Measurements from ENCODE around the gene PDE6G.

PDE6G gene

GRCh38 chr17:81659038-81659437 is 2.7 kb upstream of the PDE6G start:
- TF ChIP-seq CTCF (IDR thresholded peaks at IDR 0.05; ENCODE audit: low read depth, low read length), result no peak
- H3K4me3 ChIP-seq (ENCODE audit: low read depth, low read length), result no peak overlapping the region

GRCh38 chr17:81656835-81657234 is 493 bp upstream of the PDE6G start:
- no peak for TF ChIP-seq CTCF (IDR thresholded peaks at IDR 0.05; ENCODE audit: low read depth, low read length)
- H3K4me3 ChIP-seq (ENCODE audit: low read depth, low read length), result no peak overlapping the region

- no peak overlapping the region for H3K4me3 ChIP-seq (ENCODE audit: low read depth, low read length)
- TF ChIP-seq CTCF (IDR thresholded peaks at IDR 0.05; ENCODE audit: low read depth, low read length), result no peak
Observed at GRCh38 chr17:81655378-81656117, 794 bp downstream of the PDE6G start.

- no peak for TF ChIP-seq CTCF (IDR thresholded peaks at IDR 0.05; ENCODE audit: low read depth, low read length)
- no peak overlapping the region for H3K4me3 ChIP-seq (ENCODE audit: low read depth, low read length)
Observed at GRCh38 chr17:81652906-81653771, 3.2 kb downstream of the PDE6G start.

- TF ChIP-seq CTCF (IDR thresholded peaks at IDR 0.05; ENCODE audit: low read depth, low read length), result no peak
- H3K4me3 ChIP-seq (ENCODE audit: low read depth, low read length), result no peak overlapping the region
Observed at GRCh38 chr17:81651692-81652091, 4.7 kb downstream of the PDE6G start.

GRCh38 chr17:81650951-81651350 is 5.4 kb downstream of the PDE6G start:
- TF ChIP-seq CTCF (IDR thresholded peaks at IDR 0.05; ENCODE audit: low read depth, low read length), result no peak
- no peak overlapping the region for H3K4me3 ChIP-seq (ENCODE audit: low read depth, low read length)

GRCh38 chr17:81648707-81649085 is 7.6 kb downstream of the PDE6G start:
- TF ChIP-seq CTCF (IDR thresholded peaks at IDR 0.05; ENCODE audit: low read depth, low read length), result no peak
- no peak overlapping the region for H3K4me3 ChIP-seq (ENCODE audit: low read depth, low read length)

Measured in WI38 (cell line).